Measurements from ENCODE around the gene CFDP1. TPM values are rescaled to one million over a fixed set of nuclear protein-coding genes. Genes with fewer than 3 reads are reported as not detected.

The CFDP1 gene
- total RNA-seq, 1 donor, result 41.3 TPM

- DNase-seq (ENCODE audit: insufficient read length, low spot score, missing footprints), result peak; percentile 39
- no peaks in the 10 kb centered on the region for H4K20me1 ChIP-seq (ENCODE audit: insufficient read depth, low read length)
- TF ChIP-seq CTCF (IDR thresholded peaks at IDR 0.05; ENCODE audit: extremely low read depth, low read depth, low read length), result no peak
- H3K36me3 ChIP-seq (ENCODE audit: insufficient read depth, low read length), result peaks cover 28% of the 10 kb centered on the region
- H3K27me3 ChIP-seq (ENCODE audit: insufficient read depth, low read length), result no peaks in the 10 kb centered on the region
- no peaks in the 10 kb centered on the region for H3K9me3 ChIP-seq (ENCODE audit: low read depth, low read length)
- no peak overlapping the region for H3K27ac ChIP-seq (ENCODE audit: low read depth, low read length)
- no peak overlapping the region for H2AFZ ChIP-seq (ENCODE audit: low read length)
- H3K79me2 ChIP-seq (ENCODE audit: insufficient read depth, low read length), result peaks cover 1% of the 10 kb centered on the region
- no peak overlapping the region for H3K4me3 ChIP-seq (ENCODE audit: insufficient read depth, low read length)
- H3K4me1 ChIP-seq (ENCODE audit: insufficient read depth, low read length), result peaks cover 3% of the 10 kb centered on the region
- H3K4me2 ChIP-seq (ENCODE audit: insufficient read depth, low read length), result no peak overlapping the region
Measured at GRCh38 chr16:75392906-75393305, 40.4 kb downstream of the CFDP1 start.

GRCh38 chr16:75390926-75391653 lies 42.2 kb downstream of the CFDP1 start:
- TF ChIP-seq CTCF (IDR thresholded peaks at IDR 0.05; ENCODE audit: extremely low read depth, low read depth, low read length), result no peak
- Histone ChIP-seq H3K27me3 (ENCODE audit: insufficient read depth, low read length) (no peaks in the 10 kb centered on the region), H3K79me2 (ENCODE audit: insufficient read depth, low read length) (no peaks in the 10 kb centered on the region), H3K4me1 (ENCODE audit: insufficient read depth, low read length) (peaks cover 3% of the 10 kb centered on the region), H3K36me3 (ENCODE audit: insufficient read depth, low read length) (peaks cover 28% of the 10 kb centered on the region), H3K4me2 (ENCODE audit: insufficient read depth, low read length) (no peak overlapping the region), H3K9me3 (ENCODE audit: low read depth, low read length) (no peaks in the 10 kb centered on the region), H3K27ac (ENCODE audit: low read depth, low read length) (no peak overlapping the region), H2AFZ (ENCODE audit: low read length) (no peak overlapping the region), H3K4me3 (ENCODE audit: insufficient read depth, low read length) (no peak overlapping the region), H4K20me1 (ENCODE audit: insufficient read depth, low read length) (no peaks in the 10 kb centered on the region)
- DNase-seq (ENCODE audit: insufficient read length, low spot score, missing footprints), result no peak

GRCh38 chr16:75389096-75389690 lies 44.1 kb downstream of the CFDP1 start:
- Histone ChIP-seq H3K4me2 (ENCODE audit: insufficient read depth, low read length) (no peak overlapping the region), H3K79me2 (ENCODE audit: insufficient read depth, low read length) (no peaks in the 10 kb centered on the region), H3K27ac (ENCODE audit: low read depth, low read length) (no peak overlapping the region), H3K27me3 (ENCODE audit: insufficient read depth, low read length) (no peaks in the 10 kb centered on the region), H3K4me3 (ENCODE audit: insufficient read depth, low read length) (no peak overlapping the region), H2AFZ (ENCODE audit: low read length) (no peak overlapping the region), H3K4me1 (ENCODE audit: insufficient read depth, low read length) (peaks cover 3% of the 10 kb centered on the region), H3K9me3 (ENCODE audit: low read depth, low read length) (no peaks in the 10 kb centered on the region), H4K20me1 (ENCODE audit: insufficient read depth, low read length) (no peaks in the 10 kb centered on the region), H3K36me3 (ENCODE audit: insufficient read depth, low read length) (peaks cover 21% of the 10 kb centered on the region)
- TF ChIP-seq CTCF (IDR thresholded peaks at IDR 0.05; ENCODE audit: extremely low read depth, low read depth, low read length), result no peak
- DNase-seq (ENCODE audit: insufficient read length, low spot score, missing footprints), result no peak

- no peak for TF ChIP-seq CTCF (IDR thresholded peaks at IDR 0.05; ENCODE audit: extremely low read depth, low read depth, low read length)
- no peak overlapping the region for H3K4me3 ChIP-seq (ENCODE audit: insufficient read depth, low read length)
- H3K9me3 ChIP-seq (ENCODE audit: low read depth, low read length), result no peaks in the 10 kb centered on the region
- DNase-seq (ENCODE audit: insufficient read length, low spot score, missing footprints), result no peak
- no peak overlapping the region for H3K4me2 ChIP-seq (ENCODE audit: insufficient read depth, low read length)
- H4K20me1 ChIP-seq (ENCODE audit: insufficient read depth, low read length), result no peaks in the 10 kb centered on the region
- no peaks in the 10 kb centered on the region for H3K27me3 ChIP-seq (ENCODE audit: insufficient read depth, low read length)
- H3K79me2 ChIP-seq (ENCODE audit: insufficient read depth, low read length), result no peaks in the 10 kb centered on the region
- peaks cover 14% of the 10 kb centered on the region for H3K36me3 ChIP-seq (ENCODE audit: insufficient read depth, low read length)
- H2AFZ ChIP-seq (ENCODE audit: low read length), result no peak overlapping the region
- H3K4me1 ChIP-seq (ENCODE audit: insufficient read depth, low read length), result no peaks in the 10 kb centered on the region
- H3K27ac ChIP-seq (ENCODE audit: low read depth, low read length), result no peak overlapping the region
Measured at GRCh38 chr16:75387951-75388350, 45.4 kb downstream of the CFDP1 start.

All from osteoblast (primary cell).